DMS 273 (cell line): ENCODE data around the gene ZNF791.
"Not testable (repeated sequence)": the region's sequence is repeated elsewhere in the genome, so short reads cannot be mapped to it uniquely, and the experiment has no call there.

Experiments used
- DNase-seq: peaks from one replicate; lab custom pipeline; 2025; ENCODE audit not compliant: unreplicated experiment; lab: John Stamatoyannopoulos, UW

ZNF791 gene

DNA sequence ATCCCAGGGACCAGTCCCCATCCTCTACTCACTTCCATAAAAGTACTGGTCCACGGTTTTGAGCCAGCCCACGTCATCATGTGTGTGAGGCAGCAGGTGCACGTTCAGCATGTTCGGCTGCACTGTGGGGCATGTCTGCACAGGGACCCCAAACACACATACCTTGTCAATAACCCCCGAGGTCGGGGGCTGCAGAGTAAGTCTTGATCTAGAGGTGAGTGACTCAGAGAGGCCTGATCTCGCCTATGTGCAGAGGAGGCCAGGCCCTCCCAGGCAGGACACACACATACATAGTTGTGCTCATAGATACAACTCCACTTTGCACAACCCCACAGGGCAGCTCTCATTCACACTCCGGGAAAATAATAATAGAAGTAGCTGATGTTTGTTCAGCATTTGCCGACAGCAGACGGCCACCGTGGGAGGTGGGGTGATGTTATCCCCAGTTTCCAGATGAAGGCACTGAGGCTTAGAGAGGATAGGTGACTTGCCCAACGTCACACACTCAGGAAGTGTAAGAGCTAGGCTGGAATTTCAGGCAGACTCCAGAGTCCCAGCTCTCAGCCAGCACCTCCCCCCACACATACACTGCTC, 55.0 kb downstream of the ZNF791 start:
- DNase-seq, result no peak

DNA sequence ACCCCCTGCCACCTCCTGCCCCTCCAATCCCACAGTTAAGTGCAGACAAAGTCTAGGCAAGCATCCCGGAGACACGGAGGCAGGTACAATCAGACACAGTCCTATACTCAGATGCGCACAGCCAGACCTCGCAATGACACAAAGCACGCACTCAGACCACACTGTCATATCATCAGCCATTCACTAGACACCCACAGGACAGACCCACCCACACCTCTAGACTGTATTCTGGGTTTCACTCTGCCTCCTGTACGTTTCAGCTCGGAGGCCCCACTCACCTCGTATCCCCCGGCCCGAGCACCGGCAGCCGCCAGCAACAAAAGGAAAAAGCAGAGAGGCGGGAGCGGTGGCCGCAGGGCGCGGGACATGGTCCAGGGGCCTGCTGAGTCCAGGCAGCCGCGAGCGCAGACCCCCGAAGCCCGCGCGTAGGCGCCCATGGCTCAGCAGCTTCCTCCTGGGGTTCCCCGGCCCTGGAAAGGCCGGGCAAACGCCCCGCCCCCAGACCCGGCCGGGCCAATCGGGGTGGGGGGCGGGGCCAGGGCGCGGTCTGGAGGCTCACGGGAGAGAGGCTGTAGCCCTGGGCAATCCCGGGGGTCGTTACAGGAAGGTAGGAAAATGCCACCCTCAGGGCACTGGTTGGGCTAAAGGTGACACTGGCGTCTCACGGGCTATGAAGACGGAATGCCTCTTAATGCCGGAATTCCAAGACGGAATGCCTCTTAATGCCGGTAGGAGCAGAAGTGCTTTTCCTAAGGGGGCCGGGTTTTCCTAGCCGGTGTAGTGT, 55.7 kb downstream of the ZNF791 start, which contains the start of the genes MAN2B1 and WDR83:
Gene MAN2B1 (minus strand): TSS at position 478 of the 784 bp plus-strand sequence. CDS start 41 bp downstream, at position 437.
Gene WDR83 (plus strand): TSS at position 543 of the 784 bp plus-strand sequence. CDS start 2,984 bp downstream, outside the sequence.
- peak; percentile 89 for DNase-seq

DNA sequence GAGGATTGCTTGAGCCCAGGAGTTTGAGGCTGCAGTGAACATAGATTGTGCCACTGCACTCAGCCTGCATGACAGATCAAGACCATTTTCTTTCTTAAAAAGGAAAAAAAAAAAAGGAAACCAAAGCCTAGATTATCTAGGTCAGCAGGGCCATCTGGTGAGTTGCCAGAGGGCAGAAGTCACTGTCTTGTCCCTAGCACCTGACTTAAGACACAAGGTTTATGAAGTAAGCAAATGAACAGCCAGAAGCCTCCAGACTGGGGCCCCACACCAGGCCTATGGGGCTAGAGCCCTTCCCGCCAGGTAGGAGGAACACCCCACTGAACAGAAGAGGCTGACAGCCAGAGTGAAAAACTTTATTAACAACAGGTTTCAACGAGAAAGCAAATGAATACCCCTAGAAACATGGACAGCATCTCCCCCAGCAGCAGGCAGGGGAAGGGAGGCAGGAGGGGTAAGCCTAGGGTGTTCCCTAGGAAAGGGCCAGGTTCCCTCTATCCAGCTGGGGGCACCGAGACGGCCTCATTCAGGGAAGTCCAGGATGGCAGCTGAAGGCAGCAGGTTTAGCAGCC, 57.1 kb downstream of the ZNF791 start:
- DNase-seq, result no peak

DNA sequence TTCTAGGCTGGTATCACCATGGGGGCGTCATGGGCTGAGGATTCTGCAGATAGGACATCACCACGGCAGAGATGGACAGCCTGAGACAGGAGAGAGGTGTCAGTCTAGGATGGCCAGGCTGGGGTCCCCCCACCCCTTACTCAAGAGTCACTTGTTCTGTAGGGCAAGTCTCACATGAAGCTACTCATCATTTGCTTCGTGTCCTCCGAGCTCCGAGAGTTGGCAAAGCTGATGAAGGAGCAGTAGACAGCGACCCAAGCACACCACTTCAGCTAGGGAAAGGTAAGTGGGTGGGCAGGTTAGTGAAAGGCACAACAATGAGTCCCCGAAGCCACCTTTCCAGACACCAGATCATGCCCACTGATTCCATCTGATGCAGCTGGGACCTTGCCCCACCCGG, 57.6 kb downstream of the ZNF791 start:
- DNase-seq, result no peak

DNA sequence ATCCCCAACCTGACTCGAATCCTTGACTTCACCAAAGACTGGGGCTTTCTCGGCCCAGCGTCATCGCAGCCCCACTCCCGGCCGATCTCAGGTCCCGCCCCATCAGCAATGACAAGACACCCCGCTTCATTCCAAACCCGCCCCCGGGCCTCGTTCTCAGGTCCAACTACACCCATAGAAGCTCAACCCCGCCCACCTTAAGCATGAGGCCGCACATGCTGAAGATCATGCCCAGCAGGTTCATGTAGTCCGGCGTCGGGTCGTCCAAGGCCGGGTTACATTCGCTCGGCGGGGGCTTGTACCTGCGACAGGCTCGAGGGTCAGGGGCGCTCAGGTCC, 58.2 kb downstream of the ZNF791 start:
- peak; percentile 68 for DNase-seq

GRCh38 chr19:12669270-12670158, 58.8 kb downstream of the ZNF791 start:
- peak; percentile 91 for DNase-seq

DNA sequence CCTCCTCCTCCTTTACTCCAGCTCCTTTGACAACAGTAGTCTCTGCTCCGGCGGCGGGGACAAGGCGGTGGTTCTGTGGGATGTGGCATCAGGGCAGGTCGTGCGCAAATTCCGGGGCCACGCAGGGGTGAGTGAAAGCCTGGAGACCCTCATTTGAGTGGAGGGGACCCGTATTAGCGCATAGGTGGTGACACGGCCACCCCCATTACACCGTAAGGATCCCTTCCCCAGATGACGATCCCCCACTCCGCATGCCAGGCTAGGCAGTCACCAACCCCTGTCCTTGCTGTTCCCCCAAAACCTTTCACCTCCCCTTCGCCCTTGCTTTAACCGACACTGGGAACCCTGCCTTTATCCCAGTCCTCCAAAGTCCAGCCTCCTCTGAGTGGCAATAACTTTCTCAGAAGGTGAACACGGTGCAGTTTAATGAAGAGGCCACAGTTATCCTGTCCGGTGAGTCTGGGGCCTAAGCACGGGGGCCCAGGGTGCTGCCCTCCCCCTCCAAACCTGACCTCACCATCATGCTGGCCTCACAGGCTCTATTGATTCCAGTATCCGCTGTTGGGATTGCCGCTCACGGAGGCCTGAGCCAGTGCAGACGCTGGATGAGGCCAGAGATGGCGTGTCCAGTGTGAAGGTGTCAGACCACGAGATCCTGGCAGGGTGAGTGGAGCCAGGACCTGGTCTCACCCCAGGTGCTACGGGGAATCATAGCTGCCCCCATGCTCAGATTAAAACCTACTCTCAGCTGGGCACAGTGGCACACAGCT, 59.6 kb downstream of the ZNF791 start:
- no peak for DNase-seq

DNA sequence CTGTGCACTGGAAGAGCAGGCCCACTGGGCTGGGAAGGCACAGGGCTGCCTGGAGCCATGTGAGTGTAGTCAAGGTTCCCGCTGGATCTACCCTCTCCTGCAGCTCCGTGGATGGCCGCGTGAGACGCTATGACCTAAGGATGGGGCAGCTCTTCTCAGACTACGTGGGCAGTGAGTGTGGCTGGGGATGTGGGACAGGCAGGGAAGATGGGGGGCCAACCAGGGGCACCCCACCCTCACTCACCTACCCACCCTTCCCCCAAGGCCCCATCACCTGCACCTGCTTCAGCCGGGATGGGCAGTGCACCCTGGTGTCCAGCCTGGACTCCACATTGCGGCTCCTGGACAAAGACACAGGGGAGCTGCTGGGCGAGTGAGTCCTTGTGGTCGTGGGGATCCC, 62.0 kb downstream of the ZNF791 start:
- no peak for DNase-seq

DNA sequence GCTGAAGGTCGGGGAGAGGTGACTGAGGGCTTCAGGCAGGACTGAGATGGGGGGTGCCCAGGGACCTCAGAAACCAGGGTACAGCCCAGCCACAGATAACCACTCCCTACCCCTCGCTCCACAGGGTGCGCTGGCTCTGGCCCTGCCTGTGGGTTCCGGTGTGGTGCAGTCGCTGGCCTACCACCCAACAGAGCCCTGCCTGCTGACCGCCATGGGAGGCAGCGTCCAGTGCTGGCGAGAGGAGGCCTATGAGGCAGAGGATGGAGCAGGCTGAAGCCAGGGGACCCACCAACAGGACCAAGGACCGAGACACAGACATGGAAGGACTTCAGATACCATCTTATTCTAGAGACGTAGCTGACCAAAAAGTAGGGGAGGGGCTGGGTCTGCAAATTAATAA, 64.7 kb downstream of the ZNF791 start:
- no peak for DNase-seq

GRCh38 chr19:12675940-12676339, 65.2 kb downstream of the ZNF791 start:
- DNase-seq, result no peak

GRCh38 chr19:12676384-12676792, 65.7 kb downstream of the ZNF791 start:
- peak; percentile 92 for DNase-seq

GRCh38 chr19:12676928-12677327, 66.2 kb downstream of the ZNF791 start:
- no peak for DNase-seq

DNA sequence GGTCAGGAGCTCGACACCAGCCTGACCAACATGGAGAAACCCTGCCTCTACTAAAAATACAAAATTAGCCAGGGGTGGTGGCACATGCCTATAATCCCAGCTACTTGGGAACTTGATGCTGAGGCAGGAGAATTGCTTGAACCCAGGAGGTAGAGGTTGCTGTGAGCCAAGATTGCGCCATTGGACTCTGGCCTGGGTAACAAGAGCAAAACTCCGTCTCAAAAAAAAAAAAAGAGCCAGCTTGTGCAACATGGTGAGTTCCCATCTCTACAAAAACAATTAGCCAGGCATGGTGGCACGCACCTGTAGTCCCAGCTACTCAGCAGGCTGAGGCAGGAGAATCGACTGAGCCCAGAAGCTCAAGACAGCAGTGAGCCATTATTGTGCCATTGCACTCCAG, 67.3 kb downstream of the ZNF791 start:
- DNase-seq, result not testable (repeated sequence)

DNA sequence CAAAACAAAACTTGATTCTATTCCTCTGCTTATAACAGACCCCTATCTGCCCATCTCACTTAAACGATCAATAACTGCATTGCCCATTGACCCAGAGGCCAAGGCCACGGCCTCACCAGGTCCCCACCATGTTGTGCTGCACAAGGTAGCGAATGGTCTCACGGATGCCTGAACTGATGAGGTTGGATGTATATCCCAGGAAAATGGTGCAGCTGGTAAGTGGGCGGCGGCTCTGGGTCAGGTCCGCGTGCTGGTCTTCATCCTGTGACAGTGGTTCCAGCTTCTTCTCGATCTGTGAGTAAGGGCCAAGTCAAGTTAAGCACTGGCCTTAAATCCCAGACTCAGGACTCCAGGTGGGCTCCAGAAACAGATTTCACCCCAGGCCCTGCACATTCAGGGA, 69.3 kb downstream of the ZNF791 start:
- no peak for DNase-seq

- peak; percentile 99 for DNase-seq
Measured at GRCh38 chr19:12681074-12681987, 70.6 kb downstream of the ZNF791 start, which contains the start of gene DHPS. DHPS (minus strand) TSS chr19:12681880; CDS start chr19:12681766, 114 bp downstream.
